ENCODE measurements around the gene KIF18B. TPM values are rescaled to one million over a fixed set of nuclear protein-coding genes. Genes with fewer than 3 reads are reported as not detected.

The KIF18B gene
- total RNA-seq, 1 donor from 2014 or later = 20.2 TPM

GRCh38 chr17:44960691-44961090 is 13.1 kb upstream of the KIF18B start:
- Mint-ChIP-seq H3K9me3 (no peaks in the 10 kb centered on the region), H3K27ac (no peak overlapping the region), H3K36me3 (no peaks in the 10 kb centered on the region), H3K4me3 (no peak overlapping the region), H3K27me3 (ENCODE audit: low read depth) (peaks cover 32% of the 10 kb centered on the region), H3K4me1 (peaks cover 6% of the 10 kb centered on the region)
- DNase-seq (ENCODE audit: low spot score in 2 of 2, unreplicated experiment in 2 of 2) = no peak
- TF ChIP-seq, protein P1, sequence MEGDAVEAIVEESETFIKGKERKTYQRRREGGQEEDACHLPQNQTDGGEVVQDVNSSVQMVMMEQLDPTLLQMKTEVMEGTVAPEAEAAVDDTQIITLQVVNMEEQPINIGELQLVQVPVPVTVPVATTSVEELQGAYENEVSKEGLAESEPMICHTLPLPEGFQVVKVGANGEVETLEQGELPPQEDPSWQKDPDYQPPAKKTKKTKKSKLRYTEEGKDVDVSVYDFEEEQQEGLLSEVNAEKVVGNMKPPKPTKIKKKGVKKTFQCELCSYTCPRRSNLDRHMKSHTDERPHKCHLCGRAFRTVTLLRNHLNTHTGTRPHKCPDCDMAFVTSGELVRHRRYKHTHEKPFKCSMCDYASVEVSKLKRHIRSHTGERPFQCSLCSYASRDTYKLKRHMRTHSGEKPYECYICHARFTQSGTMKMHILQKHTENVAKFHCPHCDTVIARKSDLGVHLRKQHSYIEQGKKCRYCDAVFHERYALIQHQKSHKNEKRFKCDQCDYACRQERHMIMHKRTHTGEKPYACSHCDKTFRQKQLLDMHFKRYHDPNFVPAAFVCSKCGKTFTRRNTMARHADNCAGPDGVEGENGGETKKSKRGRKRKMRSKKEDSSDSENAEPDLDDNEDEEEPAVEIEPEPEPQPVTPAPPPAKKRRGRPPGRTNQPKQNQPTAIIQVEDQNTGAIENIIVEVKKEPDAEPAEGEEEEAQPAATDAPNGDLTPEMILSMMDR (IDR thresholded peaks at IDR 0.05; ENCODE audit: unreplicated experiment) = no peak

DNA sequence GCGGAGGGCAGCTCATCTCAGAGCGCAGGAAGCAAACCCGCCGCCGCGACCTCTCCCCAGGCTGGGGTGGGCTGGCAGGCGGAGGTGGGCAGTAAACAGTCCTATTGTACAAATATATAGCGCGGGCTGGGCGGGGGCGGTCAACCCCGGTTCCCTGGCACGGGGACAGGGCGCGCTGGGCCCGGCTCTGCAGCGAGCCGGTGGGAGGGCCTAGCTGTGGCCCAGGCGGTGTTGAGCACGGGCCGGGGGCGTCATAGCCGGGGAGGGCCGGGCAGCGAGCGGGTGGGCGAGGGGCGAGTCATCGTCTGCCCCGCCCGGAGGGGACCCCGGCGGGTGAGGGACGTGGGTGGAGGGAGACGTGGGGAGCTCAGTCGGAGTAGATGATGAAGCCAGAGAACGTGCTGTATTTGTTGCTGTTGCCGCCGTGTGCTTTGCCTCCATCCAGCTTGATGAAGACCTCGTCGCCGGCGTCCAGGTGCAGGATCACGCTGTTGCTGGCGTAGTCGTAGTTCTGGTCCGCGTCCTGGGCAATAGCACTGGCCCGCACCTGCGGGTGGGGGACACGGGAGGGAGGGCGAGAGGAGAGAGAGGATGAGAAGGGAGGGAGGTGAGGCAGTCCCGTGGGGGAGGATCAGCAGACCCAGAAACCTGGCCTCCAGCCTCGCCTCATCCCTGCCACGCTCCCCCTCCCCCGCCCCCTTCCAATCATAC is 12.4 kb upstream of the KIF18B start:
- peaks cover 6% of the 10 kb centered on the region for H3K4me1 Mint-ChIP-seq
- DNase-seq (ENCODE audit: low spot score in 2 of 2, unreplicated experiment in 2 of 2) = no peak
- TF ChIP-seq, protein P1 (IDR thresholded peaks at IDR 0.05; ENCODE audit: unreplicated experiment) = no peak
- no peak overlapping the region for H3K4me3 Mint-ChIP-seq
- H3K9me3 Mint-ChIP-seq = no peaks in the 10 kb centered on the region
- no peaks in the 10 kb centered on the region for H3K36me3 Mint-ChIP-seq
- no peak overlapping the region for H3K27ac Mint-ChIP-seq
- H3K27me3 Mint-ChIP-seq (ENCODE audit: low read depth) = peaks cover 29% of the 10 kb centered on the region

- TF ChIP-seq, protein P1 (IDR thresholded peaks at IDR 0.05; ENCODE audit: unreplicated experiment) = no peak
- no peaks in the 10 kb centered on the region for H3K9me3 Mint-ChIP-seq
- no peaks in the 10 kb centered on the region for H3K36me3 Mint-ChIP-seq
- no peak for DNase-seq (ENCODE audit: low spot score in 2 of 2, unreplicated experiment in 2 of 2)
- no peak overlapping the region for H3K4me3 Mint-ChIP-seq
- no peak overlapping the region for H3K27ac Mint-ChIP-seq
- peaks cover 7% of the 10 kb centered on the region for H3K27me3 Mint-ChIP-seq (ENCODE audit: low read depth)
- H3K4me1 Mint-ChIP-seq = peaks cover 6% of the 10 kb centered on the region
Observed at GRCh38 chr17:44956998-44957981, 9.7 kb upstream of the KIF18B start.

GRCh38 chr17:44955674-44956425 is 8.3 kb upstream of the KIF18B start:
- no peak for DNase-seq (ENCODE audit: low spot score in 2 of 2, unreplicated experiment in 2 of 2)
- no peak overlapping the region for H3K4me3 Mint-ChIP-seq
- peaks cover 6% of the 10 kb centered on the region for H3K4me1 Mint-ChIP-seq

More at GRCh38 chr17:44955674-44956425, 8.3 kb upstream of the KIF18B start:
- Mint-ChIP-seq H3K27me3 (ENCODE audit: low read depth) (peaks cover 7% of the 10 kb centered on the region), H3K27ac (no peak overlapping the region), H3K36me3 (no peaks in the 10 kb centered on the region), H3K9me3 (no peaks in the 10 kb centered on the region)
- TF ChIP-seq, protein P1 (IDR thresholded peaks at IDR 0.05; ENCODE audit: unreplicated experiment) = no peak
